MM.1S (cell line): ENCODE data around the gene CCDC195.

Experiments used
- CTCF ChIP-seq: fragments of 300-600 bp; sonication (generic); IDR thresholded peaks from 2 replicates; pipeline ENCODE4 v1.5.1; 2016; ENCODE audit warnings: antibody characterized with exemption, low read length, mixed read lengths
- EZH2 ChIP-seq: fragments of 300-600 bp; sonication (generic); optimal IDR thresholded peaks from 2 replicates; pipeline ENCODE3; 2017; ENCODE audit warnings: low read depth, mild to moderate bottlenecking, antibody characterized with exemption, low read length, mixed read lengths
- EZH2phosphoT487 ChIP-seq: fragments of 300-600 bp; sonication (generic); IDR thresholded peaks from 2 replicates; pipeline ENCODE4 v1.6.1; 2018; ENCODE audit warnings: antibody characterized with exemption, low read length

- TF ChIP-seq CTCF: no peak
- no peak for TF ChIP-seq EZH2
- TF ChIP-seq EZH2phosphoT487: no peak
These were observed 34.0 kb downstream of the CCDC195 start for GRCh38 chr2:224682134-224682533.
